ENCODE results near the gene MISP.

Gene MISP

DNA sequence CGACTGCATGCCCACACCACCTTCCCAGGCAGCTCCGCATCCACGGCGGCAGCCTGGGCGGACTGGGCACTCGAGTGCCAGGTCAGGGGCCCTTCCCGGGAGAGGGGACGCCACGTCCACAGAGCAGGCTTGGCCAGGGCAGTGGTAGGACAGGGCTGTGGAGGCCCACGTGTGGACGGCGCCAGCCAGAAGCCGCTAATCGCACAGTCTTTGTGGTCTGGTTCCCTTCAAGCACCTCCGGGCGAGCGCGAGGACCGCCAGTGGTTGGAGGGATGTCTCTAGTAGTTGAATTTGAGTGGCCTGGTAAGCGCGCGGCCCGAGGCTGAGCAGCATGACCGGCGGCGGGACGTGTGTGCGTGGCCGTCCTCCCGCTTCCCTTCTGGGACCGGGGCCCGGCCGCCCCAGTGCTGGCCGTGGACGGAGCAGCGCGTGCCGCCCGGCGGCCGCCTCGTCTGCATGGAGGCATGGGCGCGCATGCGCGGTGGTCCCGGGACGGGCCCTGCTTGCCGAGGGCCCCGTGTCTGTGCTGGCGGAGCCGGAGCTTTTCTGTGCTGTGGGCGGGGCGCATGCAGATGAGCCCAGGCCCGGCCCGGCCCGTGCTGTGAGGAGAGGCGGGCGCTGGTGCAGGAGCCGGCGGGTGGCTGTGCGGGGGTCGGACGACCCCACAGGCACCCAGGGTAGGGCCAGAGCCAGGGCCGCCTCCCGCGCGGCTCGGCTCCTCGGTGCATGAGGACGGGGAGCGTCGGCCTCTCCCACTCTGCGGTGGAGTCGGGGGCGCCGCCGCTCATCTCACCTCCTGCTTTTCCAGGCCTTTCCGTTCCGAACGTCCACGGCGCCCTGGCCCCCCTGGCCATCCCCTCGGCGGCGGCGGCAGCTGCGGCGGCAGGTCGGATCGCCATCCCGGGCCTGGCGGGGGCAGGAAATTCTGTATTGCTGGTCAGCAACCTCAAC, 55.0 kb downstream of the MISP start:
- Histone ChIP-seq H3K9ac (no peak overlapping the region), H3K4me3 (no peak overlapping the region), H3K27me3 (no peaks in the 10 kb centered on the region), H3K4me2 (no peak overlapping the region), H3K36me3 (peaks cover 99% of the 10 kb centered on the region), H3K4me1 (peaks cover 9% of the 10 kb centered on the region), H3K9me3 (no peaks in the 10 kb centered on the region), H3K27ac (no peak overlapping the region), H4K20me1 (peaks cover 100% of the 10 kb centered on the region)
- TF ChIP-seq Cebpa-rat (IDR thresholded peaks at IDR 0.05): no peak

DNA sequence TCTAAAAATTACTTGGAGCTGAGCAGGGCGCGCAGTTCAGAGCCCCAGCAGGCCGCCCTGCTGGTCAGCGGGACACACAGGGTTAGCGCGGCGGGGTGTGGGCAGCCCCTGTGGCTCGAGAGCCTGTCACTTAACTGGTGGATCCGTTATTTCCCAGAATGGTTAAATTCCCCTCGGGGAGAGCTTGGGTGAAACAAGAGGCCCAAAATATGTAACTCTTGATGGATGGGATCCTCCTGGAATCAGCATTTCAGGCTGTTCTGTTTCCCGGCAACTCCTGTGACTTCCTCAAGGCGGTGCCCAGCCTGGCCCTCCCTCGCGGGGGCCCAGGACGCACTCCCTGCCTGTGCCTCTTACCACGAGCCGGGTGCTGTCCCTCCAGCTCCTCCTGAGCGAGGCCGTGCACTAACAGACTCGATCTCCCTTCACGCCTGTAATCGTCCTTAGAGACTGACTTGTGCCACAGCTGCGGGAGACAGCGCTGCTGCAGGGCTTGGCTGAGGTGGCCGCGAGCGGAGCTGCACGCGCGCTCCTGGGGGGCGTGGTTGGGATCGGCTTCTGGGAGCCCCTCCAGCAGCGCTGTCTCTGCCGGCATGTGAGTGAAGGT, 56.0 kb downstream of the MISP start:
- Histone ChIP-seq H3K36me3 (peaks cover 99% of the 10 kb centered on the region), H3K4me1 (no peaks in the 10 kb centered on the region), H3K4me3 (no peak overlapping the region), H4K20me1 (peaks cover 100% of the 10 kb centered on the region), H3K9me3 (no peaks in the 10 kb centered on the region), H3K27me3 (no peaks in the 10 kb centered on the region), H3K9ac (no peak overlapping the region), H3K27ac (no peak overlapping the region), H3K4me2 (no peak overlapping the region)
- no peak for TF ChIP-seq Cebpa-rat (IDR thresholded peaks at IDR 0.05)

GRCh38 chr19:807627-808422, 56.9 kb downstream of the MISP start:
- H3K9me3 ChIP-seq: no peaks in the 10 kb centered on the region
- H3K27me3 ChIP-seq: no peaks in the 10 kb centered on the region
- H3K9ac ChIP-seq: no peak overlapping the region
- peaks cover 98% of the 10 kb centered on the region for H3K36me3 ChIP-seq
- no peak for TF ChIP-seq Cebpa-rat (IDR thresholded peaks at IDR 0.05)
- H3K4me2 ChIP-seq: no peak overlapping the region
- H3K4me1 ChIP-seq: no peaks in the 10 kb centered on the region
- H3K4me3 ChIP-seq: no peak overlapping the region
- no peak overlapping the region for H3K27ac ChIP-seq
- H4K20me1 ChIP-seq: peaks cover 98% of the 10 kb centered on the region

GRCh38 chr19:808423-808775, 57.5 kb downstream of the MISP start:
- peaks cover 98% of the 10 kb centered on the region for H4K20me1 ChIP-seq
- TF ChIP-seq Cebpa-rat (IDR thresholded peaks at IDR 0.05): no peak
- no peak overlapping the region for H3K27ac ChIP-seq

GRCh38 chr19:810077-810855, 59.4 kb downstream of the MISP start:
- Histone ChIP-seq H3K27me3 (no peaks in the 10 kb centered on the region), H3K27ac (no peak overlapping the region), H3K4me3 (no peak overlapping the region), H3K4me1 (no peaks in the 10 kb centered on the region), H3K4me2 (no peak overlapping the region), H3K9ac (no peak overlapping the region), H3K36me3 (peaks cover 98% of the 10 kb centered on the region), H3K9me3 (no peaks in the 10 kb centered on the region), H4K20me1 (peaks cover 98% of the 10 kb centered on the region)
- no peak for TF ChIP-seq Cebpa-rat (IDR thresholded peaks at IDR 0.05)

More at GRCh38 chr19:808423-808775, 57.5 kb downstream of the MISP start:
- Histone ChIP-seq H3K4me2 (no peak overlapping the region), H3K4me3 (no peak overlapping the region), H3K9me3 (no peaks in the 10 kb centered on the region), H3K27me3 (no peaks in the 10 kb centered on the region), H3K36me3 (peaks cover 98% of the 10 kb centered on the region), H3K4me1 (no peaks in the 10 kb centered on the region), H3K9ac (no peak overlapping the region)

DNA sequence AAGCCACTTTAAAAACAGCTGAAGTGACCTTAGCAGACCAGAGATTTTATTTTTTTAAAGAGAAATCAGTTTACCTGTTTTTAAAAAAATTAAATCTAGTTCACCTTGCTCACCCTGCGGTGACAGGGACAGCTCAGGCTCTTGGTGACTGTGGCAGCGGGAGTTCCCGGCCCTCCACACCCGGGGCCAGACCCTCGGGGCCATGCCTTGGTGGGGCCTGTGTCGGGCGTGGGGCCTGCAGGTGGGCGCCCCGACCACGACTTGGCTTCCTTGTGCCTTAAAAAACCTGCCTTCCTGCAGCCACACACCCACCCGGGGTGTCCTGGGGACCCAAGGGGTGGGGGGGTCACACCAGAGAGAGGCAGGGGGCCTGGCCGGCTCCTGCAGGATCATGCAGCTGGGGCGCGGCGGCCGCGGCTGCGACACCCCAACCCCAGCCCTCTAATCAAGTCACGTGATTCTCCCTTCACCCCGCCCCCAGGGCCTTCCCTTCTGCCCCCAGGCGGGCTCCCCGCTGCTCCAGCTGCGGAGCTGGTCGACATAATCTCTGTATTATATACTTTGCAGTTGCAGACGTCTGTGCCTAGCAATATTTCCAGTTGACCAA, 60.1 kb downstream of the MISP start:
- Histone ChIP-seq H3K36me3 (peaks cover 98% of the 10 kb centered on the region), H3K9me3 (no peaks in the 10 kb centered on the region), H3K27me3 (no peaks in the 10 kb centered on the region), H3K4me3 (no peak overlapping the region), H3K4me2 (no peak overlapping the region), H4K20me1 (peaks cover 97% of the 10 kb centered on the region), H3K4me1 (no peaks in the 10 kb centered on the region), H3K27ac (no peak overlapping the region), H3K9ac (no peak overlapping the region)
- no peak for TF ChIP-seq Cebpa-rat (IDR thresholded peaks at IDR 0.05)

DNA sequence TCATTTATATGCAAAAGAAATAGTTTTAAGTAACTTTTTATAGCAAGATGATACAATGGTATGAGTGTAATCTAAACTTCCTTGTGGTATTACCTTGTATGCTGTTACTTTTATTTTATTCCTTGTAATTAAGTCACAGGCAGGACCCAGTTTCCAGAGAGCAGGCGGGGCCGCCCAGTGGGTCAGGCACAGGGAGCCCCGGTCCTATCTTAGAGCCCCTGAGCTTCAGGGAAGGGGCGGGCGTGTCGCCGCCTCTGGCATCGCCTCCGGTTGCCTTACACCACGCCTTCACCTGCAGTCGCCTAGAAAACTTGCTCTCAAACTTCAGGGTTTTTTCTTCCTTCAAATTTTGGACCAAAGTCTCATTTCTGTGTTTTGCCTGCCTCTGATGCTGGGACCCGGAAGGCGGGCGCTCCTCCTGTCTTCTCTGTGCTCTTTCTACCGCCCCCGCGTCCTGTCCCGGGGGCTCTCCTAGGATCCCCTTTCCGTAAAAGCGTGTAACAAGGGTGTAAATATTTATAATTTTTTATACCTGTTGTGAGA, 60.7 kb downstream of the MISP start:
- H3K36me3 ChIP-seq: peaks cover 92% of the 10 kb centered on the region
- H3K9me3 ChIP-seq: no peaks in the 10 kb centered on the region
- H3K4me1 ChIP-seq: no peaks in the 10 kb centered on the region
- TF ChIP-seq Cebpa-rat (IDR thresholded peaks at IDR 0.05): no peak
- no peaks in the 10 kb centered on the region for H3K27me3 ChIP-seq
- H3K27ac ChIP-seq: no peak overlapping the region
- H3K4me2 ChIP-seq: no peak overlapping the region
- peaks cover 91% of the 10 kb centered on the region for H4K20me1 ChIP-seq
- H3K4me3 ChIP-seq: no peak overlapping the region
- no peak overlapping the region for H3K9ac ChIP-seq

DNA sequence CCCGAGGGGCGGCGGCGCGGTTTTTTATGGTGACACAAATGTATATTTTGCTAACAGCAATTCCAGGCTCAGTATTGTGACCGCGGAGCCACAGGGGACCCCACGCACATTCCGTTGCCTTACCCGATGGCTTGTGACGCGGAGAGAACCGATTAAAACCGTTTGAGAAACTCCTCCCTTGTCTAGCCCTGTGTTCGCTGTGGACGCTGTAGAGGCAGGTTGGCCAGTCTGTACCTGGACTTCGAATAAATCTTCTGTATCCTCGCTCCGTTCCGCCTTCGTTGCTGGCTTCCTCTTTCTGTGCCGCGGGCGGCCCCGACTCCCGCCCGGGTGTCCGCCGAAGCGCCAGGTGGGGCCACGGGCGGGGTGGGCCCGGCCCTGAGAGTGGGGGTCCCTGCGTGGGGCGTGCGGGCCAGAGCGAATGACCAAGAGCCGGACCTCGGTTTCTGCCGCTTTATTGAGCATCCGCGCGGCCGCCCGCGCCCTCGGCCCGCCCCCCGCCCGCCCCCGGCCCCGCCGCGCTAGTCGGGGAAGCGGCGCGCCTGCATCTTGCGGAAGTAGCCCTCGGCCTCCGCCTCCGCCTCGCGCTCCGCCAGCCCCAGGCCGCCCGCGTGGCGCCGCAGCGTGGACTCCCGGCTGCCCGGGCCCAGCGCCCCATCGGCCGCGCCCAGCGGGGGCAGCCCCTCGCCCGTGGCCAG, 61.3 kb downstream of the MISP start:
- H3K9ac ChIP-seq: no peak overlapping the region
- H3K27ac ChIP-seq: no peak overlapping the region
- H3K36me3 ChIP-seq: peaks cover 86% of the 10 kb centered on the region
- peaks cover 85% of the 10 kb centered on the region for H4K20me1 ChIP-seq
- no peak overlapping the region for H3K4me2 ChIP-seq
- no peak for TF ChIP-seq Cebpa-rat (IDR thresholded peaks at IDR 0.05)
- no peaks in the 10 kb centered on the region for H3K9me3 ChIP-seq
- no peaks in the 10 kb centered on the region for H3K27me3 ChIP-seq
- H3K4me3 ChIP-seq: no peak overlapping the region
- H3K4me1 ChIP-seq: no peaks in the 10 kb centered on the region

Data from BLaER1 (cell line).